Parathyroid adenoma (tissue), 2 donors: ENCODE results near the gene HMG20B.
A peak's percentile ranks its signal among the peaks of the same experiment; 100 is the strongest.
"Not testable (repeated sequence)": the region's sequence is repeated elsewhere in the genome, so short reads cannot be mapped to it uniquely, and the experiment has no call there.

ENCODE experiments used
- H2AFZ ChIP-seq: fragments of 300-600 bp; sonication (generic); one replicate; pipeline ENCODE4 v1.7.0; 2017; ENCODE audit warnings: antibody characterized with exemption, mild to moderate bottlenecking
- H3K27ac ChIP-seq: fragments of 300-600 bp; sonication (generic); one replicate; pipeline ENCODE4 v1.7.0; 2017
- H3K27me3 ChIP-seq: fragments of 300-600 bp; sonication (generic); one replicate; pipeline ENCODE4 v1.7.0; 2017; ENCODE audit warnings: low read length; ENCODE audit not compliant: control insufficient read depth, insufficient read depth
- H3K36me3 ChIP-seq: fragments of 300-600 bp; sonication (generic); one replicate; pipeline ENCODE4 v1.7.0; 2017; ENCODE audit warnings: low read length; ENCODE audit not compliant: control insufficient read depth, insufficient read depth
- H3K4me1 ChIP-seq: fragments of 300-600 bp; sonication (generic); one replicate; pipeline ENCODE4 v1.7.0; 2017; ENCODE audit warnings: control low read depth
- H3K4me2 ChIP-seq: fragments of 300-600 bp; sonication (generic); one replicate; pipeline ENCODE4 v1.7.0; 2017; ENCODE audit warnings: low read length
- H3K4me3 ChIP-seq: fragments of 300-600 bp; sonication (generic); one replicate; pipeline ENCODE4 v1.7.0; 2017; ENCODE audit warnings: low read depth, low read length
- H3K79me2 ChIP-seq: fragments of 300-600 bp; sonication (generic); one replicate; pipeline ENCODE4 v1.7.0; 2017; ENCODE audit warnings: control low read depth
- H3K9ac ChIP-seq: fragments of 300-600 bp; sonication (generic); one replicate; pipeline ENCODE4 v1.7.0; 2017; ENCODE audit warnings: mild to moderate bottlenecking
- H3K9me3 ChIP-seq: fragments of 300-600 bp; sonication (generic); one replicate; pipeline ENCODE4 v1.7.0; 2017; ENCODE audit warnings: low read length; ENCODE audit not compliant: control insufficient read depth
- TF ChIP-seq, protein P1 (sequence below): fragments of 300-600 bp; sonication (generic); IDR thresholded peaks from one replicate; pipeline ENCODE4 v1.7.0; 2017; ENCODE audit warnings: antibody characterized with exemption, mild to moderate bottlenecking
- donor health status: primary hyperparathyroidism.

Gene HMG20B

DNA sequence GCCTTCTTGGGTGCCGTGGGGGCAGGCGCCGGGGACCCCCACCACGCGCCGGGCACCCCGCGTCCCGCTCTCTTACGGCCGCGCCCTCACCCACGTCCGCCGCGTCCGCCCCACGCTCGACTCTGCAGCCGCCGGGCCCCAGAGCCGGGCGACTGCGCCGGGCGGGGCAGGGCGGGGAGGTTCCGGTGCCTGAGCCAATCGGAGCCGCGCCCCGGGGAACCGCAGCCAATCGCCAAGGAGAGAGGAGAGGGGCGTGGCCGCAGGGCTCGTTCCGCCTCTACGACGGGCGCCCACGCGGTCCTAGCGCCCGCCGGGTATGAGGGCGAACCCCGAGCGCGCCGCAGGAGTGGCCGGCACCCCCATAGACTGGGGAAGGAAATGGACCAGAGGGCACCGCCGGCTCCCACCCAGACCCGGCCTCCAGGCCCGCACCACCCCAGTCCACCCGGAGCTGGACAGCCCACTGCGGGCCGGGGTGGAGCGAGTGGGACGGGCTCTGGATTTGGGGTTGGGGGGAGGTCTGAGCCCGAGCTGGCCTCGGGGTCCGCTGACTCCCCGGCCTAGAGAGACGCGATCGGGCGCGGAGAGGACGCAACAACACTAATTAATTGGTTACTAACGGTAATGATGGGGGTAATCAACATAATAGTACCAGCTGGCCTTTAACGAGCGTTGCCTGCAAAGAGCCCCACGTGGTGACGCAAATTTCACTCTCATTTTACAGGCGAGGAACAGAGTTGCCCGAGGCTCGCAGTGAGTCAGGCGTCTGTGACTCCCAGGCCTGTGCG is 15.1 kb upstream of the HMG20B start, which contains the start of gene MFSD12:
TSS of gene MFSD12 (minus strand) at position 126 of the 788 bp plus-strand sequence. CDS start 183 bp downstream, outside the sequence.
- Histone ChIP-seq H3K4me1 (peaks cover 6% of the 10 kb centered on the region), H3K27ac (no peak within 1 kb of the TSS), H3K27me3 (no peaks in the 10 kb centered on the region), H3K4me2 (peak within 1 kb of the TSS; percentile 99), H3K4me3 (peak within 1 kb of the TSS; percentile 87), H3K36me3 (no peaks in the 10 kb centered on the region), H2AFZ (peak within 1 kb of the TSS; percentile 100), H3K79me2 (peaks cover 7% of the 10 kb centered on the region), H3K9me3 (no peaks in the 10 kb centered on the region), H3K9ac (peak within 1 kb of the TSS; percentile 15)
- TF ChIP-seq, protein P1, sequence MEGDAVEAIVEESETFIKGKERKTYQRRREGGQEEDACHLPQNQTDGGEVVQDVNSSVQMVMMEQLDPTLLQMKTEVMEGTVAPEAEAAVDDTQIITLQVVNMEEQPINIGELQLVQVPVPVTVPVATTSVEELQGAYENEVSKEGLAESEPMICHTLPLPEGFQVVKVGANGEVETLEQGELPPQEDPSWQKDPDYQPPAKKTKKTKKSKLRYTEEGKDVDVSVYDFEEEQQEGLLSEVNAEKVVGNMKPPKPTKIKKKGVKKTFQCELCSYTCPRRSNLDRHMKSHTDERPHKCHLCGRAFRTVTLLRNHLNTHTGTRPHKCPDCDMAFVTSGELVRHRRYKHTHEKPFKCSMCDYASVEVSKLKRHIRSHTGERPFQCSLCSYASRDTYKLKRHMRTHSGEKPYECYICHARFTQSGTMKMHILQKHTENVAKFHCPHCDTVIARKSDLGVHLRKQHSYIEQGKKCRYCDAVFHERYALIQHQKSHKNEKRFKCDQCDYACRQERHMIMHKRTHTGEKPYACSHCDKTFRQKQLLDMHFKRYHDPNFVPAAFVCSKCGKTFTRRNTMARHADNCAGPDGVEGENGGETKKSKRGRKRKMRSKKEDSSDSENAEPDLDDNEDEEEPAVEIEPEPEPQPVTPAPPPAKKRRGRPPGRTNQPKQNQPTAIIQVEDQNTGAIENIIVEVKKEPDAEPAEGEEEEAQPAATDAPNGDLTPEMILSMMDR = no peak

GRCh38 chr19:3563709-3564524 is 8.8 kb upstream of the HMG20B start:
- H2AFZ ChIP-seq = no peak overlapping the region
- H3K4me3 ChIP-seq = no peak overlapping the region
- H3K79me2 ChIP-seq = no peaks in the 10 kb centered on the region
- no peak overlapping the region for H3K27ac ChIP-seq
- no peaks in the 10 kb centered on the region for H3K27me3 ChIP-seq
- TF ChIP-seq, protein P1 = no peak
- no peak overlapping the region for H3K9ac ChIP-seq
- no peak overlapping the region for H3K4me2 ChIP-seq
- H3K4me1 ChIP-seq = no peaks in the 10 kb centered on the region
- H3K36me3 ChIP-seq = no peaks in the 10 kb centered on the region
- no peaks in the 10 kb centered on the region for H3K9me3 ChIP-seq

DNA sequence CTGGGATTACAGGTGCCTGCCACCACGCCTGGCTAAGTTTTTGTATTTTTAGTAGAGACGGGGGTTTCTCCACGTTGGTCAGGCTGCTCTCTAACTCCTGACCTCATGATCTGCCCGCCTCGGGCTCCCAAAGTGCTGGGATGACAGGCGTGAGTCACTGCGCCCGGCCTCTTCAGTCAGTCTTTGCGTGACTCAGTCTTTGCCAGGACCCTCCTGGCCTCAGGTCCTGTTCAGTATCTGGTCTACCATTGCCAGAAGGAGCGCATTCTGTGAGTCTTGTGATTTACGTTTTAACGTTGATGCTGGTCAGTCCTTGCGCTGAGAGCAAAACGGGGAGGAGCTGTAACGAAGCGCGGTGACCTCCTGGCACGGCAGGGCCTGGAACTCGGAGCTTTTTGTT is 7.6 kb upstream of the HMG20B start:
- H3K36me3 ChIP-seq = no peaks in the 10 kb centered on the region
- H3K9ac ChIP-seq = no peak overlapping the region
- TF ChIP-seq, protein P1 = no peak
- no peaks in the 10 kb centered on the region for H3K79me2 ChIP-seq
- H3K27ac ChIP-seq = no peak overlapping the region
- H3K4me2 ChIP-seq = no peak overlapping the region
- no peak overlapping the region for H2AFZ ChIP-seq
- no peak overlapping the region for H3K4me3 ChIP-seq
- H3K27me3 ChIP-seq = no peaks in the 10 kb centered on the region
- H3K4me1 ChIP-seq = no peaks in the 10 kb centered on the region
- H3K9me3 ChIP-seq = no peaks in the 10 kb centered on the region

- H3K9me3 ChIP-seq, H3K4me2 ChIP-seq, H3K79me2 ChIP-seq, H3K36me3 ChIP-seq, H3K4me1 ChIP-seq, H3K4me3 ChIP-seq, H3K9ac ChIP-seq, H3K27ac ChIP-seq, H3K27me3 ChIP-seq, H2AFZ ChIP-seq: not testable (repeated sequence)
These were observed 2.7 kb upstream of the HMG20B start for GRCh38 chr19:3570042-3570441.

DNA sequence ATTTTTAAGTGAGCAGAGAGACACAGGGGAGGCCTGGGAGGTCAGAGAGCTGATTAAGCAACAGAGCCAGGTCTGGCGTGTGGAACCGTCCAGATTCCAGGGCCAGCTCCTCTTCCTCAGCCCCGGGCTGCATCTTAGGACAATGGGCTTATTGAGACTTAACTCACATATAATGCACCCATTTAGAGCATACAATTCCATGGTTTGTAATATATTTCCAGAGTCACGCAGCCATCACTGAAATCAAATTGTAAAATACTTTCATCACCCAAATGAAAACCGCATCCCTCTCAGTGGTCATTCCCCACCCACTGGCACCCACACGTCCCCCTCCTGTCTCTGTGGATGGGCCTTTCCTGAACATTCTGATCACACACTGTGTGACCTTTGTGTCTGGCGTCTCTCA is 2.1 kb upstream of the HMG20B start:
- Histone ChIP-seq H3K27me3 (no peaks in the 10 kb centered on the region), H3K4me1 (peaks cover 5% of the 10 kb centered on the region), H3K36me3 (no peaks in the 10 kb centered on the region), H3K9ac (no peak overlapping the region), H3K9me3 (no peaks in the 10 kb centered on the region), H3K27ac (no peak overlapping the region), H3K79me2 (no peaks in the 10 kb centered on the region), H3K4me3 (no peak overlapping the region), H2AFZ (no peak overlapping the region), H3K4me2 (no peak overlapping the region)
- TF ChIP-seq, protein P1 = no peak
